Psoas muscle (tissue), 8 donors: ENCODE data around the gene ONECUT3. TPM values are rescaled to one million over a fixed set of nuclear protein-coding genes. Genes with fewer than 3 reads are reported as not detected.

ENCODE experiments used
- ATAC-seq, 4 donors: fragments of 200-7000 bp; cut with Tn5 transposase; one replicate each; pipeline ENCODE4 v1.9.1; 2020; ENCODE audit warnings: moderate library complexity in 3 of 4, mild to moderate bottlenecking in 2 of 4
- DNase-seq, 2 donors: peaks; one replicate each; pipeline ENCODE4 v3.0.0-alpha.2; 2020
- H3K27ac ChIP-seq: fragments of 200-600 bp; one replicate; pipeline ENCODE4 v1.8.0; 2022
- H3K27me3 ChIP-seq, 3 donors: fragments of 200-600 bp in 1 of 3; one replicate each; pipeline versions ENCODE4 v1.6.1 to v1.8.0; 2013 to 2022; ENCODE audit warnings: low read length in 2 of 3, mild to moderate bottlenecking in 2 of 3, moderate library complexity in 1 of 3; ENCODE audit not compliant: insufficient read depth in 3 of 3
- H3K36me3 ChIP-seq, 2 donors: fragments of 200-600 bp in 1 of 2; one replicate each; pipeline versions ENCODE4 v1.6.1 to v1.8.0; 2013 to 2022; ENCODE audit warnings: low read depth in 1 of 2, mild to moderate bottlenecking in 1 of 2, moderate library complexity in 1 of 2; ENCODE audit not compliant: insufficient read depth in 1 of 2
- H3K4me1 ChIP-seq: fragments of 200-600 bp; one replicate; pipeline ENCODE4 v1.8.0; 2022
- H3K4me3 ChIP-seq: fragments of 200-600 bp; one replicate; pipeline ENCODE4 v1.8.0; 2022; ENCODE audit warnings: mild to moderate bottlenecking
- H3K9me3 ChIP-seq: fragments of 200-600 bp; one replicate; pipeline ENCODE4 v1.8.0; 2022
- WGBS, 3 donors: extraction: QIAGEN DNeasy Blood & Tissue Kit; methylation state at CpG; one replicate each; pipeline versions ENCODE4 v1.1.6 to v1.1.7; 2013; 5-methylcytosine and 5-hydroxymethylcytosine counted together
- intact Hi-C, 2 donors: fragments of 100-400 bp; cut with DNase I; formaldehyde crosslinking; loops; one replicate each; pipeline versions ENCODE4 v1.11.0 to v1.14.2; 2022
- polyA plus RNA-seq, 3 donors: library from polyadenylated mRNA; stranded (reverse); fragments of 200-250 nt; gene quantifications; one replicate each; pipeline ENCODE4 v1.2.3, GENCODE V29; 2013
- total RNA-seq, 4 donors: library from RNA; stranded (reverse); fragmentation: NEBNext Ultra II Directional in 2 of 4; extraction: Animal tissue kit (Norgen Biotek cat#: 25700) in 2 of 4; gene quantifications; one replicate each; pipeline versions ENCODE4 v1.2.1 to v1.2.4, GENCODE V29; 2021 to 2023
- TF ChIP-seq, protein P1 (sequence below): fragments of 200-600 bp; IDR thresholded peaks from one replicate; pipeline ENCODE4 v1.8.0; 2022; ENCODE audit warnings: antibody characterized with exemption
- donor health status: healthy with polysubstance abuse.
- donor health status: DM: no; HTN: no; CAD: no; lungs with moderate emphysema.
- donor health status: Bipolar disorder and iron deficiency.
- donor health status: healthy.
- donor health status: DM: yes; HTN: yes; CAD: no.
- donor health status: DM: no; HTN: no; CAD: no.
- donor health status: DM: no; HTN: no; CAD: no.
- donor health status: DM: yes; HTN: yes; CAD: no.

Gene ONECUT3
- total and polyA plus RNA-seq, 7 donors, result not detected

- 85 to 88% (median 88%) methylated on average over 33 of the region's 33 CpGs for WGBS, 3 donors
Measured at GRCh38 chr19:1728816-1729567, 24.3 kb upstream of the ONECUT3 start.

DNA sequence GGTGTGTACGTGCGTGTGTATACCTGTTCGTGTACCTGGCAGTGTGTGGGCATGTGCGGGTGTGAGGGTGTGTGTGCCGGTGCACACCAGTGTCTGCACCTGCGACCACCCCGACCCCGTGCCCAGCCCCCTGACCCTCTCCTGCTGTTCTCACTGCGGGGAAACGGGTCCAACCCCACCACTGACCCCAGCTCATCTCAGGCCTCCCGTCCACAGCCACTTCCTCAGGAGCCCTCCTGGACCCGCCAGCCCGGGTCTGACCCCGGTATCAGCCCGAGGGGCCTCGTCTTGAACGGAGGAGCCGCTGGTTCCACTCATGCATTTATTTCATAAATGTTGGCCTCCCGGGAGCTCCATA lies 23.8 kb upstream of the ONECUT3 start:
- DNase-seq, result no peak
- intact Hi-C loops, result no loop called here
- TF ChIP-seq, protein P1, sequence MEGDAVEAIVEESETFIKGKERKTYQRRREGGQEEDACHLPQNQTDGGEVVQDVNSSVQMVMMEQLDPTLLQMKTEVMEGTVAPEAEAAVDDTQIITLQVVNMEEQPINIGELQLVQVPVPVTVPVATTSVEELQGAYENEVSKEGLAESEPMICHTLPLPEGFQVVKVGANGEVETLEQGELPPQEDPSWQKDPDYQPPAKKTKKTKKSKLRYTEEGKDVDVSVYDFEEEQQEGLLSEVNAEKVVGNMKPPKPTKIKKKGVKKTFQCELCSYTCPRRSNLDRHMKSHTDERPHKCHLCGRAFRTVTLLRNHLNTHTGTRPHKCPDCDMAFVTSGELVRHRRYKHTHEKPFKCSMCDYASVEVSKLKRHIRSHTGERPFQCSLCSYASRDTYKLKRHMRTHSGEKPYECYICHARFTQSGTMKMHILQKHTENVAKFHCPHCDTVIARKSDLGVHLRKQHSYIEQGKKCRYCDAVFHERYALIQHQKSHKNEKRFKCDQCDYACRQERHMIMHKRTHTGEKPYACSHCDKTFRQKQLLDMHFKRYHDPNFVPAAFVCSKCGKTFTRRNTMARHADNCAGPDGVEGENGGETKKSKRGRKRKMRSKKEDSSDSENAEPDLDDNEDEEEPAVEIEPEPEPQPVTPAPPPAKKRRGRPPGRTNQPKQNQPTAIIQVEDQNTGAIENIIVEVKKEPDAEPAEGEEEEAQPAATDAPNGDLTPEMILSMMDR, result no peak

More at GRCh38 chr19:1728816-1729567, 24.3 kb upstream of the ONECUT3 start:
- Histone ChIP-seq H3K4me3 (no peak overlapping the region), H3K27ac (no peak overlapping the region), H3K4me1 (peaks cover 3% of the 10 kb centered on the region), H3K36me3 (no peaks in the 10 kb centered on the region), H3K27me3 (peaks cover 3 to 93% (median 34%) of the 10 kb centered on the region in 3 donors), H3K9me3 (no peaks in the 10 kb centered on the region)
- intact Hi-C loops, result no loop called here
- TF ChIP-seq, protein P1, result no peak
- no peak for ATAC-seq
- DNase-seq, result no peak

GRCh38 chr19:1730157-1730556 lies 23.1 kb upstream of the ONECUT3 start:
- Histone ChIP-seq H3K27me3 (peaks cover 3 to 94% (median 36%) of the 10 kb centered on the region in 3 donors), H3K4me3 (no peak overlapping the region), H3K36me3 (no peaks in the 10 kb centered on the region), H3K9me3 (no peaks in the 10 kb centered on the region), H3K27ac (no peak overlapping the region), H3K4me1 (peaks cover 3% of the 10 kb centered on the region)
- TF ChIP-seq, protein P1, result no peak
- ATAC-seq, result no peak
- 75 to 77% (median 75%) methylated on average over 16 to 17 of the region's 17 CpGs for WGBS, 3 donors
- intact Hi-C loops, result no loop called here
- DNase-seq, result no peak

More for the DNA sequence above, 23.8 kb upstream of the ONECUT3 start:
- no peak for ATAC-seq
- Histone ChIP-seq H3K27ac (no peak overlapping the region), H3K4me3 (no peak overlapping the region), H3K27me3 (peaks cover 3 to 94% (median 36%) of the 10 kb centered on the region in 3 donors), H3K4me1 (peaks cover 3% of the 10 kb centered on the region), H3K36me3 (no peaks in the 10 kb centered on the region), H3K9me3 (no peaks in the 10 kb centered on the region)
- WGBS, 3 donors, result 82 to 84% (median 83%) methylated on average over 18 to 19 of the region's 19 CpGs

- no peaks in the 10 kb centered on the region for H3K36me3 ChIP-seq
- no peaks in the 10 kb centered on the region for H3K4me1 ChIP-seq
- intact Hi-C loops, result no loop called here
- TF ChIP-seq, protein P1, result no peak
- peaks cover 0 to 81% (median 34%) of the 10 kb centered on the region in 3 donors for H3K27me3 ChIP-seq
- no peak overlapping the region for H3K27ac ChIP-seq
- ATAC-seq, result no peak
- DNase-seq, result no peak
- 14 to 21% (median 17%) methylated on average over 27 to 28 of the region's 28 CpGs for WGBS, 3 donors
- H3K4me3 ChIP-seq, result no peak overlapping the region
- no peaks in the 10 kb centered on the region for H3K9me3 ChIP-seq
Measured at GRCh38 chr19:1734321-1734966, 18.9 kb upstream of the ONECUT3 start.
